ENCODE data around the gene PRKG1.

- TF ChIP-seq CTCF (conservative IDR thresholded peaks at IDR 0.05; ENCODE audit: low read depth in 2 of 2), result peak in 1 of 2 experiments; percentile 46; a peak in 2 of 4 replicates
- no peak for TF ChIP-seq POLR2AphosphoS5 (IDR thresholded peaks at IDR 0.05; ENCODE audit: low read depth)
- no peak for TF ChIP-seq STAT1 (IDR thresholded peaks at IDR 0.05; ENCODE audit: unreplicated experiment)
- TF ChIP-seq EZH2 (IDR thresholded peaks at IDR 0.05; ENCODE audit: low read depth, unreplicated experiment), result no peak
Measured at GRCh38 chr10:52213321-52213752, 1139.0 kb downstream of the PRKG1 start.

All from GM23338 (cell line).